Measurements from ENCODE around the gene PPP1R26.

GRCh38 chr9:135517407-135517822, 37.8 kb downstream of the PPP1R26 start:
- no peak for TF ChIP-seq CTCF (IDR thresholded peaks at IDR 0.05)
- no peak for TF ChIP-seq POLR2A (IDR thresholded peaks at IDR 0.05)
- TF ChIP-seq POLR2AphosphoS5 (IDR thresholded peaks at IDR 0.05; ENCODE audit: insufficient read depth in 1 of 2, low read depth in 1 of 2), result no peak
